GM10266 (cell line): ENCODE data around the gene EYA2.

Experiments
- DNase-seq: peaks from one replicate; pipeline ENCODE4 v3.0.0; 2012; ENCODE audit errors: extremely low spot score
- CTCF ChIP-seq: IDR thresholded peaks from 2 replicates; pipeline ENCODE4 v1.5.1; 2012; ENCODE audit warnings: mild to moderate bottlenecking, low read depth; ENCODE audit not compliant: control insufficient read depth, insufficient read depth; ENCODE audit errors: missing control alignments

Gene EYA2

GRCh38 chr20:47141941-47142773 lies 247.5 kb downstream of the EYA2 start:
- no peak for DNase-seq
- no peak for TF ChIP-seq CTCF

DNA sequence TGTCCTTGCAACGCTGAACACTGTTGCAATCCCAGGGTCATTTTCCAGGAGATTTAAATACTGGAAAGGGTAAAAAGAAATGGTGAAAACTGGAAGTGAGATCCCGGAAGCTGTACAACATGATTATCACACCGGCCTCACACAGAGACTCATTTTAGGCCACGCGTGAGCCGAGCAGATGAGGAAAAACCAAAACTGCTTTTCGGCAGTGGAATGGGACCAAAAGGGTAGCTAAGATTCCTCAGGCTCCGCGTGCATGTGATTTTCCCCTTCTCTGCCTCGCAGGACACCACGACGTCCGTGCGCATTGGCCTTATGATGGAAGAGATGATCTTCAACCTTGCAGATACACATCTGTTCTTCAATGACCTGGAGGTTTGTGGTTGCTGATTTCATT lies 248.1 kb downstream of the EYA2 start:
- DNase-seq, result no peak
- TF ChIP-seq CTCF, result no peak

DNA sequence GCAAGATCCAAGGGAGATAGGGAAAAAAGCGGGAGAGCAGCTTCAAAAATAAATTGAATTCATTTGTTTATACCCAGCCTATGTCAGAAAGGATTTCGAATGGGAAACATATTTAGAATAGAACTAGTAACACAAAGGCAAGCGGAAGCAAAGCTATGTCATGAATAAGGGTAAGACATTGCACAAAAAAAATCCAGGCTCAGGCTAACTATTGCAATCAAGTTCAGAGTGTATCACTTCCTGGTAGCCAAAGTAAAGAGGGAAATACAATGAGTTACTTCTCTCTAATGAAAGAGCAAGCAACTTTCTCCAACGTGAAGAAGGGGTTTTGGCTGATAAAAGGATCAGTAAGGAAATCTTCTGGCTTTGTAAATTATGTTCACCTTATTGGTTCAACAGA lies 249.0 kb downstream of the EYA2 start:
- DNase-seq, result no peak
- TF ChIP-seq CTCF, result no peak

DNA sequence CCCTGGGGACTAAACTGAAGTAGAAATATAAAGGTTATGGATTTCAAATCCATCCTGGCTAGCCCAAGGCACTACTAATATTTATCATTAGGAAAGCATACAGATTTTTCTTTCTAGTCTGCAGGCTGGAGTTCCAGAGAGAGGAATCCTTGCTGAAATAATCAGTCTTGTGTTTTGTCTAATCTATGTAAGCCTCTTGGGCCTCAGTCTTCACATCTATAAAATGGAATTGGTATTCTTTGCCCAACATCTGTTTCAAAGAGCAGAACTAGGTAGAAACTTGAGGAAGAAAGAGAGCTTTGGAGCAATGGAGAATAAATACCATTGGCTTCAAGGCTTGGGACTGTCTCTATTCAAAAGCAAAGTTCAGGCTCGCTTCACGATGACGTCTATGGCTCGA lies 249.8 kb downstream of the EYA2 start:
- no peak for DNase-seq
- TF ChIP-seq CTCF, result no peak

GRCh38 chr20:47146686-47147085 lies 252.0 kb downstream of the EYA2 start:
- no peak for DNase-seq
- no peak for TF ChIP-seq CTCF

- TF ChIP-seq CTCF, result no peak
- DNase-seq, result no peak
Observed at GRCh38 chr20:47148059-47148458, 253.4 kb downstream of the EYA2 start.

GRCh38 chr20:47149939-47150338 lies 255.3 kb downstream of the EYA2 start:
- TF ChIP-seq CTCF, result no peak
- no peak for DNase-seq
